SK-N-SH (cell line): ENCODE data around the gene DGLUCY. TPM values are rescaled to one million over a fixed set of nuclear protein-coding genes. Genes with fewer than 3 reads are reported as not detected.

Experiments used
- CTCF ChIA-PET: fragments of 300-600, 350-600 bp; formaldehyde crosslinking; extraction: SDS; loops from one replicate; lab custom pipeline; 2021; lab: Yijun Ruan, JAX
- POLR2A ChIA-PET: fragments of 350-600 bp; sonication (Branson Sonifier 250); formaldehyde crosslinking; extraction: SDS; loops from one replicate; lab custom pipeline; 2020; ENCODE audit warnings: antibody characterized with exemption, inconsistent platforms; lab: Yijun Ruan, JAX
- DNase-seq: peaks from one replicate; pipeline ENCODE4 v3.0.0; 2012
- H2AFZ ChIP-seq: fragments of 200-600 bp; sonication (generic); 2 replicates; pipeline ENCODE4 v1.8.1; 2016; ENCODE audit warnings: antibody characterized with exemption, mild to moderate bottlenecking, low read depth
- H3F3A ChIP-seq: fragments of 200-600 bp; sonication (generic); replicated peaks from 2 replicates; pipeline ENCODE3; 2016; ENCODE audit warnings: antibody characterized with exemption, mild to moderate bottlenecking; ENCODE audit not compliant: insufficient read depth
- H3K27ac ChIP-seq, 2 experiments: fragments of 200-500 bp in 1 of 2; fragments of 200-600 bp in 1 of 2; sonication (Bioruptor generic) in 1 of 2; sonication (generic), shearing (Covaris generic) in 1 of 2; 2 replicates each; pipeline versions ENCODE4 v1.5.1 to v1.6.1; 2014 to 2016; ENCODE audit warnings: low read depth in 2 of 2, inconsistent platforms in 1 of 2, low read length in 1 of 2, mild to moderate bottlenecking in 1 of 2, mixed read lengths in 1 of 2
- H3K27me3 ChIP-seq: fragments of 200-600 bp; sonication (generic), shearing (Covaris generic); 2 replicates; pipeline ENCODE4 v1.6.1; 2016; ENCODE audit warnings: mixed run types; ENCODE audit not compliant: insufficient read depth
- H3K36me3 ChIP-seq, 2 experiments: fragments of 200-500 bp in 1 of 2; fragments of 200-600 bp in 1 of 2; sonication (Bioruptor generic) in 1 of 2; sonication (generic) in 1 of 2; replicated peaks in 1 of 2; 2 replicates each; pipeline versions ENCODE3 to v1.5.1; 2014 to 2016; ENCODE audit warnings: low read length in 1 of 2, mild to moderate bottlenecking in 1 of 2; ENCODE audit not compliant: insufficient read depth in 2 of 2, control insufficient read depth in 1 of 2
- H3K4me1 ChIP-seq, 2 experiments: fragments of 200-500 bp in 1 of 2; fragments of 200-600 bp in 1 of 2; sonication (Bioruptor generic) in 1 of 2; sonication (generic), shearing (Covaris generic) in 1 of 2; 2 replicates each; pipeline versions ENCODE4 v1.5.1 to v1.6.1; 2014 to 2016; ENCODE audit warnings: low read depth in 1 of 2, low read length in 1 of 2, mixed run types in 1 of 2; ENCODE audit not compliant: insufficient read depth in 2 of 2, control insufficient read depth in 1 of 2
- H3K4me2 ChIP-seq: fragments of 200-600 bp; sonication (generic), shearing (Covaris generic); 2 replicates; pipeline ENCODE4 v1.6.1; 2017; ENCODE audit warnings: mixed run types
- H3K4me3 ChIP-seq, 2 experiments: fragments of 200-500 bp in 1 of 2; fragments of 200-600 bp in 1 of 2; sonication (Bioruptor generic) in 1 of 2; sonication (generic), shearing (Covaris generic) in 1 of 2; 2 replicates each; pipeline versions ENCODE4 v1.5.1 to v1.8.1; 2014 to 2016; ENCODE audit warnings: low read depth in 2 of 2, inconsistent platforms in 1 of 2, low read length in 1 of 2, mild to moderate bottlenecking in 1 of 2, mixed read lengths in 1 of 2, moderate library complexity in 1 of 2
- H3K79me2 ChIP-seq: fragments of 200-600 bp; sonication (generic); 2 replicates; pipeline ENCODE4 v1.8.1; 2017; ENCODE audit warnings: mild to moderate bottlenecking; ENCODE audit not compliant: insufficient read depth
- H3K9ac ChIP-seq: fragments of 200-600 bp; sonication (generic); 2 replicates; pipeline ENCODE4 v1.6.1; 2017; ENCODE audit warnings: mixed run types
- H3K9me2 ChIP-seq: fragments of 200-600 bp; sonication (generic); 2 replicates; pipeline ENCODE4 v1.6.1; 2017; ENCODE audit warnings: mixed run types
- H3K9me3 ChIP-seq: fragments of 200-600 bp; sonication (generic); 2 replicates; pipeline ENCODE4 v1.6.1; 2017; ENCODE audit warnings: mixed run types, mild to moderate bottlenecking, moderate library complexity
- H4K20me1 ChIP-seq: fragments of 200-600 bp; sonication (generic); 2 replicates; pipeline ENCODE4 v1.6.1; 2017; ENCODE audit warnings: mild to moderate bottlenecking, mixed run types; ENCODE audit not compliant: insufficient read depth
- EP300 ChIP-seq, 2 experiments: IDR thresholded peaks; 2 replicates each; pipeline versions ENCODE4 v1.4.0 to v1.6.1; 2012; ENCODE audit warnings: borderline replicate concordance in 1 of 2, low read depth in 1 of 2, low read length in 1 of 2
- EZH2phosphoT487 ChIP-seq: fragments of 200-600 bp; sonication (generic); IDR thresholded peaks from 2 replicates; pipeline ENCODE4 v1.6.1; 2017; ENCODE audit warnings: low read depth, mixed run types, mild to moderate bottlenecking, antibody characterized with exemption, moderate library complexity, borderline replicate concordance
- FOXM1 ChIP-seq: IDR thresholded peaks from 2 replicates; pipeline ENCODE4 v1.4.0; 2012; ENCODE audit warnings: low read depth, mild to moderate bottlenecking
- GABPA ChIP-seq: IDR thresholded peaks from 2 replicates; pipeline ENCODE4 v1.4.0; 2012; ENCODE audit warnings: low read depth, mild to moderate bottlenecking
- NFIC ChIP-seq: IDR thresholded peaks from 2 replicates; pipeline ENCODE4 v1.4.0; 2012; ENCODE audit warnings: borderline replicate concordance
- POLR2AphosphoS5 ChIP-seq: IDR thresholded peaks from 2 replicates; pipeline ENCODE4 v1.6.1; 2012; ENCODE audit warnings: low read depth, low read length
- RFX5 ChIP-seq: IDR thresholded peaks from 2 replicates; pipeline ENCODE4 v1.6.1; 2012; ENCODE audit warnings: mild to moderate bottlenecking, improper control_type of control experiment, low read length
- SMC3 ChIP-seq: IDR thresholded peaks from 2 replicates; pipeline ENCODE4 v1.6.1; 2012; ENCODE audit warnings: low read depth, low read length, improper control_type of control experiment
- WGBS: methylation state at CpG from one replicate; pipeline ENCODE4 v1.1.6; 2017; ENCODE audit warnings: low lambda C conversion rate; 5-methylcytosine and 5-hydroxymethylcytosine counted together
- polyA plus RNA-seq, 3 experiments: library from polyadenylated mRNA; depleted of rRNA; stranded (reverse); fragments of >200 nt; gene quantifications; 2 replicates each; pipeline ENCODE4 v1.2.3, GENCODE V29; 2012
- TF ChIP-seq, protein P1 (sequence below): fragments of 150-350 bp; IDR thresholded peaks from 2 replicates; pipeline ENCODE4 v1.6.1; 2017; ENCODE audit warnings: antibody characterized with exemption, low read length, low read depth, borderline replicate concordance
- TF ChIP-seq, protein P2 (sequence below): fragments of 150-350 bp; IDR thresholded peaks from 2 replicates; pipeline ENCODE4 v1.6.1; 2016; ENCODE audit warnings: mild to moderate bottlenecking, low read depth, low read length
- TF ChIP-seq, protein P3 (sequence below): IDR thresholded peaks from 2 replicates; pipeline ENCODE4 v1.4.0; 2012; ENCODE audit warnings: low read depth, borderline replicate concordance
- TF ChIP-seq, protein P4 (sequence below): IDR thresholded peaks from 2 replicates; pipeline ENCODE4 v1.4.0; 2012; ENCODE audit warnings: low read depth, borderline replicate concordance
- TF ChIP-seq, protein P5 (sequence below): IDR thresholded peaks from 2 replicates; pipeline ENCODE4 v1.4.0; 2012; ENCODE audit warnings: low read depth

Gene DGLUCY
- polyA plus RNA-seq, 1 of the 3 experiments (the other 2 are of a cell fraction), result 17.2 TPM

DNA sequence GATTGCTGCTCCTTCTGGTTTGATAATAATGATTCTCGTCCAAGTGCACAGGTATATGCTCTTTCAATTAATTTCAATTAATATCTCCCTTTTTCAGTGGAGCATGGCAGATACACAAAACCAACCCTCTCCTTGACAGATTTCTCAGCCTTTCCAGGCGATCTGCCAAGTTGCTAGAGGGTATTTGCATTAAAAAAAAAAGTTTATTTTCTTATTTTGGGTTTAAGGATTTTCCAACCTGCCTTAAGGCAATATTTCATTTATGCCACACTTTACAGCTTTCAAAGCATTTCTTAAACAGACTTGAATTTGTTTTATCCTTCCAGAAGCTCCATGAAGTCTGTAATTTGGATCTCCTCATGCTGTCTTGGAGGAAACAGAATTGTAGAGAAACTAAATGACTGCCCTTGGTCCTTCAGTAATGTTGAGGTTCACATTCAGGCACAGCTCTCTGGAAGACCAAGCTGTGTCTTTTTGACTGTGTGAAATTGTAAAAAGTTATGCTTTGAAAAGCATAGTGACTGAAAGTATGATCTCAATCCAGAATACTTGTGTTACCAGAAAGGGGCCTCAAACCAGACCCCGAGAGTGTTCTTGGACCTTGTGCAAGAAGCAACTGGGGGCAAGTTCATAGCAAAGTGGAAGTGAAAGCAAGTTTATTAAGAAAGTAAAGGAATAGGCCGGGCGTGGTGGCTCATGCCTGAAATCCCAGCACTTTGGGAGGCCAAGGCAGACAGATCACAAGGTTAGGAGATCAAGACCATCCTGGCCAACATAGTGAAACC lies 2.3 kb downstream of the DGLUCY start:
- Histone ChIP-seq H3K9me2 (no peaks in the 10 kb centered on the region), H2AFZ (no peak overlapping the region), H3K4me3 (no peak overlapping the region), H3K79me2 (no peaks in the 10 kb centered on the region), H4K20me1 (no peaks in the 10 kb centered on the region), H3K4me1 (peaks cover 13 to 28% of the 10 kb centered on the region in 2 experiments; a peak in 3 of 4 replicates), H3K27ac (no peak overlapping the region), H3K36me3 (no peaks in the 10 kb centered on the region), H3K4me2 (no peak overlapping the region), H3K9me3 (no peaks in the 10 kb centered on the region), H3K27me3 (no peaks in the 10 kb centered on the region), H3K9ac (no peak overlapping the region), H3F3A (no peaks in the 10 kb centered on the region)
- no peak for TF ChIP-seq FOXM1
- TF ChIP-seq, protein P1, sequence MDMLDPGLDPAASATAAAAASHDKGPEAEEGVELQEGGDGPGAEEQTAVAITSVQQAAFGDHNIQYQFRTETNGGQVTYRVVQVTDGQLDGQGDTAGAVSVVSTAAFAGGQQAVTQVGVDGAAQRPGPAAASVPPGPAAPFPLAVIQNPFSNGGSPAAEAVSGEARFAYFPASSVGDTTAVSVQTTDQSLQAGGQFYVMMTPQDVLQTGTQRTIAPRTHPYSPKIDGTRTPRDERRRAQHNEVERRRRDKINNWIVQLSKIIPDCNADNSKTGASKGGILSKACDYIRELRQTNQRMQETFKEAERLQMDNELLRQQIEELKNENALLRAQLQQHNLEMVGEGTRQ, result no peak
- no peak for TF ChIP-seq POLR2AphosphoS5
- TF ChIP-seq, protein P2, sequence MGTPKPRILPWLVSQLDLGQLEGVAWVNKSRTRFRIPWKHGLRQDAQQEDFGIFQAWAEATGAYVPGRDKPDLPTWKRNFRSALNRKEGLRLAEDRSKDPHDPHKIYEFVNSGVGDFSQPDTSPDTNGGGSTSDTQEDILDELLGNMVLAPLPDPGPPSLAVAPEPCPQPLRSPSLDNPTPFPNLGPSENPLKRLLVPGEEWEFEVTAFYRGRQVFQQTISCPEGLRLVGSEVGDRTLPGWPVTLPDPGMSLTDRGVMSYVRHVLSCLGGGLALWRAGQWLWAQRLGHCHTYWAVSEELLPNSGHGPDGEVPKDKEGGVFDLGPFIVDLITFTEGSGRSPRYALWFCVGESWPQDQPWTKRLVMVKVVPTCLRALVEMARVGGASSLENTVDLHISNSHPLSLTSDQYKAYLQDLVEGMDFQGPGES, result no peak
- TF ChIP-seq RFX5, result no peak
- TF ChIP-seq, protein P3, sequence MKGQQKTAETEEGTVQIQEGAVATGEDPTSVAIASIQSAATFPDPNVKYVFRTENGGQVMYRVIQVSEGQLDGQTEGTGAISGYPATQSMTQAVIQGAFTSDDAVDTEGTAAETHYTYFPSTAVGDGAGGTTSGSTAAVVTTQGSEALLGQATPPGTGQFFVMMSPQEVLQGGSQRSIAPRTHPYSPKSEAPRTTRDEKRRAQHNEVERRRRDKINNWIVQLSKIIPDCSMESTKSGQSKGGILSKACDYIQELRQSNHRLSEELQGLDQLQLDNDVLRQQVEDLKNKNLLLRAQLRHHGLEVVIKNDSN, result no peak
- no peak for TF ChIP-seq EP300 (IDR thresholded peaks at IDR 0.05; ENCODE audit: borderline replicate concordance in 1 of 2, low read depth in 1 of 2, low read length in 1 of 2)
- TF ChIP-seq, protein P4, sequence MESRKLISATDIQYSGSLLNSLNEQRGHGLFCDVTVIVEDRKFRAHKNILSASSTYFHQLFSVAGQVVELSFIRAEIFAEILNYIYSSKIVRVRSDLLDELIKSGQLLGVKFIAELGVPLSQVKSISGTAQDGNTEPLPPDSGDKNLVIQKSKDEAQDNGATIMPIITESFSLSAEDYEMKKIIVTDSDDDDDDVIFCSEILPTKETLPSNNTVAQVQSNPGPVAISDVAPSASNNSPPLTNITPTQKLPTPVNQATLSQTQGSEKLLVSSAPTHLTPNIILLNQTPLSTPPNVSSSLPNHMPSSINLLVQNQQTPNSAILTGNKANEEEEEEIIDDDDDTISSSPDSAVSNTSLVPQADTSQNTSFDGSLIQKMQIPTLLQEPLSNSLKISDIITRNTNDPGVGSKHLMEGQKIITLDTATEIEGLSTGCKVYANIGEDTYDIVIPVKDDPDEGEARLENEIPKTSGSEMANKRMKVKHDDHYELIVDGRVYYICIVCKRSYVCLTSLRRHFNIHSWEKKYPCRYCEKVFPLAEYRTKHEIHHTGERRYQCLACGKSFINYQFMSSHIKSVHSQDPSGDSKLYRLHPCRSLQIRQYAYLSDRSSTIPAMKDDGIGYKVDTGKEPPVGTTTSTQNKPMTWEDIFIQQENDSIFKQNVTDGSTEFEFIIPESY, result no peak
- no peak for TF ChIP-seq GABPA
- TF ChIP-seq NFIC, result no peak
- TF ChIP-seq EZH2phosphoT487, result no peak
- no peak for TF ChIP-seq SMC3
- TF ChIP-seq, protein P5, sequence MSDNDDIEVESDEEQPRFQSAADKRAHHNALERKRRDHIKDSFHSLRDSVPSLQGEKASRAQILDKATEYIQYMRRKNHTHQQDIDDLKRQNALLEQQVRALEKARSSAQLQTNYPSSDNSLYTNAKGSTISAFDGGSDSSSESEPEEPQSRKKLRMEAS, result no peak
- ChIA-PET POLR2A (no interaction called here), CTCF (interaction anchor here (0.6 to 1.2 kb wide), 7 partner anchors 13 to 214 kb away, joined by 3 to 4 read pairs (median 3); no protein-coding TSS in a partner anchor)
- 94% methylated on average over 5 of the region's 5 CpGs for WGBS
- no peak for DNase-seq
